Lung (tissue), 12 donors: ENCODE measurements around the gene THRAP3. TPM values are rescaled to one million over a fixed set of nuclear protein-coding genes. Genes with fewer than 3 reads are reported as not detected.

Experiments
- ATAC-seq: fragments of 200-7000 bp; cut with Tn5 transposase; one replicate; pipeline ENCODE4 v1.9.1; 2020; ENCODE audit warnings: moderate number of reproducible peaks; ENCODE audit not compliant: insufficient read depth, low FRiP score
- DNase-seq, 3 donors: peaks; one replicate each; pipeline ENCODE4 v3.0.0-alpha.2; 2013 to 2017
- H3K27ac ChIP-seq, 2 donors: one replicate each; pipeline ENCODE4 v1.5.1; 2013; ENCODE audit warnings: mild to moderate bottlenecking in 2 of 2, moderate library complexity in 2 of 2, control low read depth in 1 of 2, inconsistent platforms in 1 of 2, low read depth in 1 of 2, low read length in 1 of 2
- H3K27me3 ChIP-seq, 3 donors: one replicate each; pipeline ENCODE4 v1.5.1; 2013; ENCODE audit warnings: low read length in 2 of 3; ENCODE audit not compliant: control insufficient read depth in 3 of 3, insufficient read depth in 3 of 3
- H3K36me3 ChIP-seq, 4 donors: one replicate each; pipeline ENCODE4 v1.5.1; 2013; ENCODE audit warnings: low read length in 4 of 4, mild to moderate bottlenecking in 1 of 4, moderate library complexity in 1 of 4; ENCODE audit not compliant: control insufficient read depth in 4 of 4, insufficient read depth in 4 of 4
- H3K4me1 ChIP-seq, 5 donors: one replicate each; pipeline ENCODE4 v1.5.1; 2013; ENCODE audit warnings: low read length in 5 of 5, mild to moderate bottlenecking in 2 of 5, moderate library complexity in 1 of 5; ENCODE audit not compliant: control insufficient read depth in 5 of 5, insufficient read depth in 5 of 5
- H3K4me3 ChIP-seq: one replicate; pipeline ENCODE4 v1.5.1; 2013; ENCODE audit warnings: mild to moderate bottlenecking, control low read depth, moderate library complexity
- H3K9ac ChIP-seq, 2 donors: one replicate each; pipeline ENCODE4 v1.5.1; 2013; ENCODE audit warnings: low read length in 2 of 2, control low read depth in 1 of 2; ENCODE audit not compliant: insufficient read depth in 1 of 2
- H3K9me3 ChIP-seq, 4 donors: one replicate each; pipeline ENCODE4 v1.5.1; 2013; ENCODE audit warnings: low read length in 3 of 4, mild to moderate bottlenecking in 1 of 4, moderate library complexity in 1 of 4; ENCODE audit not compliant: control insufficient read depth in 4 of 4, insufficient read depth in 3 of 4
- CTCF ChIP-seq: IDR thresholded peaks from 2 replicates; pipeline ENCODE4 v1.5.1; 2012; ENCODE audit warnings: mild to moderate bottlenecking; ENCODE audit errors: control extremely low read depth, extremely low read depth
- WGBS, 2 donors: extraction: QIAGEN DNeasy Blood & Tissue Kit; methylation state at CpG; one replicate each; pipeline ENCODE4 v1.1.7; 2013; 5-methylcytosine and 5-hydroxymethylcytosine counted together
- polyA plus RNA-seq, 2 donors: library from polyadenylated mRNA; stranded (reverse); fragments of 200-250 nt; gene quantifications; one replicate each; pipeline ENCODE4 v1.2.1, GENCODE V29; 2013
- total RNA-seq, 2 donors: library from RNA; depleted of rRNA in 1 of 2; stranded (reverse); fragments of >200 nt in 1 of 2; gene quantifications; one replicate each; pipeline ENCODE4 v1.2.1, GENCODE V29; 2014 to 2021
- donor health status: control.
- donor health status: control.
- donor health status: Bipolar disorder and iron deficiency.
- donor health status: healthy.
- donor health status: DM: yes; HTN: yes; CAD: no.

THRAP3 gene
- total and polyA plus RNA-seq, 4 donors, result 25.1 to 92.9 (median 67.3) TPM

GRCh38 chr1:36274201-36274600 is 50.0 kb downstream of the THRAP3 start:
- no peak overlapping the region for H3K9ac ChIP-seq
- no peak overlapping the region for H3K27ac ChIP-seq
- no peak for ATAC-seq
- peaks cover 0 to 14% (median 8%) of the 10 kb centered on the region in 4 donors for H3K36me3 ChIP-seq
- H3K9me3 ChIP-seq, result no peaks in the 10 kb centered on the region
- H3K27me3 ChIP-seq, result no peaks in the 10 kb centered on the region
- 93 to 96% methylated on average over 1 of the region's 1 CpG for WGBS, 2 donors
- no peak for TF ChIP-seq CTCF
- H3K4me3 ChIP-seq, result no peak overlapping the region
- H3K4me1 ChIP-seq, result peaks cover 0 to 11% (median 3%) of the 10 kb centered on the region in 5 donors
- no peak for DNase-seq

- Histone ChIP-seq H3K27ac (no peak overlapping the region), H3K27me3 (no peaks in the 10 kb centered on the region), H3K4me1 (peaks cover 0 to 14% (median 2%) of the 10 kb centered on the region in 5 donors), H3K36me3 (peaks cover 0 to 9% (median 6%) of the 10 kb centered on the region in 4 donors), H3K4me3 (no peak overlapping the region), H3K9me3 (no peaks in the 10 kb centered on the region), H3K9ac (no peak overlapping the region)
- no peak for TF ChIP-seq CTCF
- no peak for ATAC-seq
- no peak for DNase-seq
- WGBS, 2 donors, result 96 to 98% methylated on average over 6 of the region's 6 CpGs
These were observed 52.4 kb downstream of the THRAP3 start for GRCh38 chr1:36276688-36277087.

GRCh38 chr1:36279110-36279788 is 55.0 kb downstream of the THRAP3 start:
- WGBS, 2 donors, result 55 to 80% methylated on average over 2 of the region's 2 CpGs
- ATAC-seq (no peak), DNase-seq (no peak)
- Histone ChIP-seq H3K4me1 (peaks cover 0 to 7% (median 2%) of the 10 kb centered on the region in 5 donors), H3K9me3 (no peaks in the 10 kb centered on the region), H3K27me3 (no peaks in the 10 kb centered on the region), H3K27ac (peak overlapping the region in 1 of 2 donors; percentile 73), H3K9ac (no peak overlapping the region), H3K4me3 (no peak overlapping the region), H3K36me3 (peaks cover 8 to 16% (median 10%) of the 10 kb centered on the region in 4 donors)
- no peak for TF ChIP-seq CTCF
